ACHN (cell line): Measurements from ENCODE around the gene CFAP52.
"Not testable (repeated sequence)": the region's sequence is repeated elsewhere in the genome, so short reads cannot be mapped to it uniquely, and the experiment has no call there.

ENCODE experiments used
- DNase-seq: peaks from one replicate; pipeline ENCODE4 v3.0.0-alpha.2; 2015
- in situ Hi-C: cut with HindIII; loops from 2 replicates; pipeline ENCODE4 v1.10.0; 2017; ENCODE audit warnings: low sequenced_read_pairs, low pct_ligation_motif_present, low pct_unique_long_range_greater_than_20kb

The CFAP52 gene

DNA sequence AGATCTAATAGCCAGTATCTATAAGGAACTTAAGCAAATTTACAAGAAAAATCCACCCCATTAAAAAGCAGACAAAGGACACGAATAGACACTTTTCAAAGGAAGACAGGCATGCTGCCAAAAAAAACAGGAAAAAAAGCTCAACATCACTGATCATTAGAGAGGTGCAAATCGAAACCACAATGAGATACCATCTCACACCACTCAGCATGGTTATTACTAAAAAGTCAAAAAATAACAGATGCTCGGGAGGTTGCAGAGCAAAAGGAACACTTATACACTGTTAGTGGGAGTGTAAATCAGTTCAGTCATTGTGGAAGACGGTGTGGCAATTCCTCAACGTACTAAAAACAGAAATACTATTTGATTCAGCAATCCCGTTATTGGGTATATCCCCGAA lies 10.4 kb upstream of the CFAP52 start:
- in situ Hi-C loops, result no loop called here
- no peak for DNase-seq

DNA sequence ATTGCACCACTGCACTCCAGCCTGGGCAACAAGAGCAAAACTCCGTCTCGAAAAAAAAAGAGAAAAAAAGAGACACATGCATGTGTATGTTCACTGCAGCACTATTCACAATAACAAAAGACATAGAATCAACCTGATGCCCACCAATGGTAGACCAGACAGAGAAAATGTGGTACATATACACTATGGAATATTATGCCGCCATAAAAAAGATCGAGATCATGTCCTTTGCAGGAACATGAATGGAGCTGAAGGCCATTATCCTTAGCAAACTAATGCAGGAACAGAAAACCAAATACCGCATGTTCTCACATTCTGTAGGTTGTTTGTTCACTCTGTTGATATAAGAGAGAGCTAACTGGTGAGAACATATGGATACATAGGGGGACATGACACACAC lies 9.7 kb upstream of the CFAP52 start:
- DNase-seq, in situ Hi-C loops: not testable (repeated sequence)

DNA sequence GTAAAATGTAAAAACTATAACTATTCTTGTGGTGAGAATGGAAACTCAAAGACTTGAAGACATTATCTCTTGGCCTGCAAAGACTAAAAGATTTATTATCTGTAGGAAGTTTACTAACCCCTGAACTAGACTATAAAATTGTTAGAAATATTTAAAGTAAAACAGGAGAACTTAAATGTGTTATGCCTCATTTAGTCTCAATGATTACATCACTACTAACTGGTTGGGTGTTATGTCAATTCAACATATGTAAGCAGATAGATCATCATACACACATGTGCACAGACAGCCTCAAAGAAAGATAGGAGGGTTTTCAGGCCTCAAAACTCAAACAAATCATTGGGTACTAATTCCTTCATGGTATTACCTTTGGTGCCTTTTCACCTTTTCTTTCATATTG lies 8.4 kb upstream of the CFAP52 start:
- in situ Hi-C loops, result no loop called here
- no peak for DNase-seq

- no peak for DNase-seq
- in situ Hi-C loops, result no loop called here
Measured at GRCh38 chr17:9568957-9569588, 7.4 kb upstream of the CFAP52 start.

DNA sequence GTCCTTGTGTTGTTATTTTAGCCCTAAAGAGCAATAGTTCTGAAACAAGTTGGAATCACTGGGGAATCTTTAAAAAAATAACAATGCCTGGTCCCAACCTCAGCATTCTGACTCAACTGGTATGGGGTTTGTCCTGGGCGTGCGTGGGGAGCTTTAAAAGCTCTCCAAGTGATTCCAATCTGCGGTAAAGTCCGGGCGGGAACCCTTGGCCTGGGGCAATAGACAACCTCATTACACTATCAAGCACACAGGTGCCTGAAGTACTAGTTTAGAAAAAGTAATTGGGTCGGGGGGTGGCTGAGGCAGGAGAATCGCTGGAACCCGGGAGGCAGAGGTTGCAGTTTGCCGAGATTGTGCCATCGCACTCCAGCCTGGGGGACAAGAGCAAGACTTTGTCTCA lies 5.2 kb upstream of the CFAP52 start:
- in situ Hi-C loops, result no loop called here
- DNase-seq, result no peak

GRCh38 chr17:9575381-9576101 lies 901 bp upstream of the CFAP52 start, which contains the start of gene STX8:
STX8 (minus strand) TSS chr17:9575820; CDS start chr17:9575808, 12 bp downstream.
- in situ Hi-C loops, result no loop called here
- peak; percentile 93 for DNase-seq

DNA sequence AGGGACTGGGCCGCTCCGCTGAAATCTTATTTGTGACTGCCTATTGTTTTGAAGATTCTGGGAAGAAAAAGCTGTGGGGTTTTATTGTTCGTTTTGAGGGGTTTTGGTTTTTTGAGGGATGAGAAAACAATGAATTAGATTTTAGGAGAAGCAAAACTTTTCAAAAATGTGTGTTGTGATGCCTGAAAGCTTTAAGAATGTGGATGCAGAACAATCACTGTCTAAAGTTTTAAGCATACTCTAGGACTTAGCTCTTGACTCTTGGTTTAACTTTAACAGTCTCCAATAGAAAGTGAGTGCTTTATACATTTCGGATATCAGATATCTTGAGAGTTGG lies 899 bp downstream of the CFAP52 start:
- DNase-seq, result no peak
- in situ Hi-C loops, result no loop called here

DNA sequence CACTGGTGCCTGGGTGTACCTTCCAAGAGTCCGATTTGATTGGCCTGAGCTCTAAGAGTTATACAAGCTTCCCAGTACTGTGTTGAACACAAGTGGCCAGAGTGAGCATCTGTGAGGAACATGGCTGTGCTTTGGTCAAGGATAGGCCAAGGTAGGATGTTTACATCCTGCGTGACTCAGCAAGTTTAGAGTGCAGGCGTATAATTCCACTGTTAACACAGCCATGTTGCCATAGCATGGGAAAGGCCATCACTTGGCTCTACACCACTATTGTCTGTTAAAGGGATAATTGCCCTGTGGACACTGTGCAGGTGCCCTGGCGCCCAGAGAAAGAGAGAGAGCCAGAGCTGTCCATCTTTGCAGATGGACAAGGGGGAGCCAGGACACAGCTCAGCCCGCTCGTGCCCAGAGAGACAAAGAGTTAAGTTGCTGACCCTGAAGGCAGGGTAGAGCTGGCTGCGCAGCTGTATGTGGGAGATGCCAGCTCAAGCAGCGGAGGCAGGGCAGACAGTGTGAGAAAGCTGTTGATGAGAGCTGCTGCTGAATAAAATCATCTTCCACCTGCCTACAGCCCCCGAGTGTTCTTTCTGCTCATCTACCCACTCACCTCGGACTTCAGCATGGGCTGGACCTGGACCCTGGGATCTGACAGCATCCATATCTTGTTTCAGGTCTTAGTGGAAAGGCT lies 11.7 kb downstream of the CFAP52 start:
- in situ Hi-C loops, result no loop called here
- DNase-seq, result no peak

DNA sequence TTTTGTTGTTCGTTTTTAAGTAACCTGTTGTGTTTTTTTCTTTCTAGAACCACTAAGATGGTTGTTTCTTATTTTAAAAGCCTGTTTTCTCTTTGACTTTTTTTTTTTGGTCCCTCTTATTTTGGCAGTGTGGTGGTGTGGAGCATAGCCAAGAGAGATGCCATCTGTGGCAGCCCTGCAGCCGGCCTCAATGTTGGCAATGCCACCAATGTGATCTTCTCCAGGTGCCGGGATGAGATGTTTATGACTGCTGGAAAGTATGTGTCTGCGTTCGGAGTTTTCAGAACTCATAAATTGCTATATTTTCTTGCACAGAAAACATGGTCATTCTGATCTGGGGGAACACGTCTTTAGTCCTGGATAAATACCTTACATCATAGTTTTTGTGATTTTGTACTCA lies 17.6 kb downstream of the CFAP52 start:
- in situ Hi-C loops, result no loop called here
- DNase-seq, result no peak

GRCh38 chr17:9597638-9598037 lies 21.2 kb downstream of the CFAP52 start:
- DNase-seq, in situ Hi-C loops: not testable (repeated sequence)

DNA sequence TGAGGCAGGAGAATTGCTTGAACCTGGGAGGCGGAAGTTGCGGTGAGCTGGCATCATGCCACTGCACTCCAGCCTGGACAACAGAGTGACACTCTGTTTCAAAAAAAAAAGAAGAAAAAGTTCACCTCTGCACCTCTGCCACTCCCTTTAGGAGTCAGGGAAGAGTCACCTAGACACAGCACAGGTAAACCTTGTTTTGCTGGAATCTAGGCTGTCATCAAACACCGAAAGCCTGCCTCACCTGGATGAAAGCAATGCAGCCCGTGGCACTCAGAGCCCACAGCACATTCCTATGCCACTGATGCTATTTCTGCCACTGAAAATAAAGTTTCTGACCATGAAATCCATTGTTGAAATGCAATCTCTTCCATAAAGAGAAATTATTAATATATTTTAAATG lies 22.2 kb downstream of the CFAP52 start:
- in situ Hi-C loops, result no loop called here
- no peak for DNase-seq

DNA sequence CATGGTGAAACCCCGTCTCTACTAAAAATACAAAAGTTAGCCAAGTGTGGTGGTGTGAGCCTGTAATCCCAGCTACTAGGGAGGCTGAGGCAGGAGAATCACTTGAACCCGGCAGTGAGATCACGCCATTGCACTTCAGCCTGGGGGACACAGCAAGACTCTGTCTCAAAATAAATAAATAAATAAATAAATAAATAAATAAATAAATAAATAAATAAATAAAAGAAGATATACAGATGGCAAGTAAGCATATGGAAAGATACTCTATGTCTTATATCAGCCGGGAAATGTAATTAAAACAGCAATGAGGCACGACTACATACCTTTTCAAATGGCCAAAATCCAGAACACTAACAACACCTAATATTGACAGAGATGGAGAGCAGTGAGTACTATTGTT lies 28.1 kb downstream of the CFAP52 start:
- DNase-seq, in situ Hi-C loops: not testable (repeated sequence)

DNA sequence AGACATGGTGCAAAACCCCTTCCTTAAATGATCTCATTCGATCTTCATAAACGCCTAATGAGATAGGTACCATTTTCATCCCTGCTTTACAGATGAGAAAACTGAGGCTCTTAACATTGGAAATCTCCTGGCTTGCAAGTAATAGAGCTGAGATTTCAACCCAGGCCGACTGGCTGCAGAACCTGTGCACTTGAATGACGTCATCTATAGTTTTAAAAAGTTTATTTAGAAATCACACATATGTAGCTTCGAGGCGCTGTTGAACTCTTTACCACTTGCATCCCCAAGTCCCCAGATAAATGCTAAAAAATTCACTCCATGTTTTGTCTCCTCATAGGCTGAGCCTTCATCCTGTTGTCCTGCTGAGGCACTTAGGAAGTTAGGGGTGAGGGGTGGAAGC lies 30.0 kb downstream of the CFAP52 start:
- in situ Hi-C loops, result no loop called here
- DNase-seq, result no peak

DNA sequence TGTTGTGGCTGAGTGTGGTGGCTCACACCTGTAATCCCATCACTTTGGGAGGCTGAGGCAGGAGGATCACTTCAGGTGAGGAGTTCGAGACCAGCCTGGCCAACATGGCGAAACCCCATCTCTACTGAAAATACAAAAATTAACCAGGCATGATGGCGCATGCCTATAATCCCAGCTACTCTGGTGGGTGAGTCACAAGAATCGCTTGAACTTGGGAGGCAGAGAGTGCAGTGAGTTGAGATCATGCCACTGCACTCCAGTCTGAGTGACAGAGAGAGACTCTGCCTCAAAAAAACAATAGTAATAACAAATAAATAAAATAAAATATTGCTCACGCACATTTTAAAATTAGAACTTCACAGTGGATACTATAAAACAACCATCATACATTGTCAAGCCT lies 30.6 kb downstream of the CFAP52 start:
- in situ Hi-C loops, DNase-seq: not testable (repeated sequence)

- DNase-seq, result no peak
- in situ Hi-C loops, result no loop called here
Measured at GRCh38 chr17:9611557-9611956, 35.1 kb downstream of the CFAP52 start.

- in situ Hi-C loops, result no loop called here
Measured at GRCh38 chr17:9612006-9612405, 35.6 kb downstream of the CFAP52 start.

GRCh38 chr17:9615486-9615885 lies 39.0 kb downstream of the CFAP52 start:
- in situ Hi-C loops, result no loop called here
- DNase-seq, result no peak

More at GRCh38 chr17:9612006-9612405, 35.6 kb downstream of the CFAP52 start:
- DNase-seq, result peak; percentile 86

GRCh38 chr17:9622961-9623360 lies 46.5 kb downstream of the CFAP52 start:
- in situ Hi-C loops, result no loop called here
- DNase-seq, result no peak

- DNase-seq, result no peak
- in situ Hi-C loops, result no loop called here
Measured at GRCh38 chr17:9628509-9628908, 52.1 kb downstream of the CFAP52 start.

- DNase-seq, result no peak
- in situ Hi-C loops, result no loop called here
Measured at GRCh38 chr17:9632741-9633140, 56.3 kb downstream of the CFAP52 start.
